Pulmonary artery endothelial cell (primary cell): ENCODE results near the gene HAND1. TPM values are rescaled to one million over a fixed set of nuclear protein-coding genes. Genes with fewer than 3 reads are reported as not detected.
"Not testable (repeated sequence)": the region's sequence is repeated elsewhere in the genome, so short reads cannot be mapped to it uniquely, and the experiment has no call there.

Source experiments
- DNase-seq: peaks from one replicate; pipeline ENCODE4 v3.0.0-alpha.2; 2011; ENCODE audit warnings: low read depth, low spot score
- total RNA-seq: library from RNA; depleted of rRNA; stranded (reverse); fragments of >200 nt; gene quantifications from 2 replicates; pipeline ENCODE4 v1.2.3, GENCODE V29; 2014

Gene HAND1
- total RNA-seq: 0.07 TPM in 1 of 2 replicates, not detected in the other

DNA sequence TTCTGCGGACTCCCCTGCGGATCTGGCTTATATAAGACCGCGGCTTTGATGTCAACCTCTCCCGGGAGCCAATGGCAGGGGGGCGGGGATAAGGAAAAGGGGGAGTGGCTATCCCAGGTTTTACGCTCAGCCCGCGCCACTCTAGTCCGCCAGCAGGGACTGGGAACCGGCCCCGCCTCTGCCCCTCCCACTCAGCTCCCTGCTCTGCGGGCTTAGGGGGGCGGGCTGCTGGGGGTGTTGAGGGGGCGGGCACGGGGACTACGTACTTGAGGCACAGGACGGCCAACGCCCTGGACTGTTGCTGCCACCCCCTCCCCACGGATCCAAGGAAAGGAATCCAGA is at the start of gene HAND1:
Gene HAND1, minus strand, starts transcription at position 4 of the 342 bp plus-strand sequence. CDS start 219 bp downstream, outside the sequence.
- no peak for DNase-seq

DNA sequence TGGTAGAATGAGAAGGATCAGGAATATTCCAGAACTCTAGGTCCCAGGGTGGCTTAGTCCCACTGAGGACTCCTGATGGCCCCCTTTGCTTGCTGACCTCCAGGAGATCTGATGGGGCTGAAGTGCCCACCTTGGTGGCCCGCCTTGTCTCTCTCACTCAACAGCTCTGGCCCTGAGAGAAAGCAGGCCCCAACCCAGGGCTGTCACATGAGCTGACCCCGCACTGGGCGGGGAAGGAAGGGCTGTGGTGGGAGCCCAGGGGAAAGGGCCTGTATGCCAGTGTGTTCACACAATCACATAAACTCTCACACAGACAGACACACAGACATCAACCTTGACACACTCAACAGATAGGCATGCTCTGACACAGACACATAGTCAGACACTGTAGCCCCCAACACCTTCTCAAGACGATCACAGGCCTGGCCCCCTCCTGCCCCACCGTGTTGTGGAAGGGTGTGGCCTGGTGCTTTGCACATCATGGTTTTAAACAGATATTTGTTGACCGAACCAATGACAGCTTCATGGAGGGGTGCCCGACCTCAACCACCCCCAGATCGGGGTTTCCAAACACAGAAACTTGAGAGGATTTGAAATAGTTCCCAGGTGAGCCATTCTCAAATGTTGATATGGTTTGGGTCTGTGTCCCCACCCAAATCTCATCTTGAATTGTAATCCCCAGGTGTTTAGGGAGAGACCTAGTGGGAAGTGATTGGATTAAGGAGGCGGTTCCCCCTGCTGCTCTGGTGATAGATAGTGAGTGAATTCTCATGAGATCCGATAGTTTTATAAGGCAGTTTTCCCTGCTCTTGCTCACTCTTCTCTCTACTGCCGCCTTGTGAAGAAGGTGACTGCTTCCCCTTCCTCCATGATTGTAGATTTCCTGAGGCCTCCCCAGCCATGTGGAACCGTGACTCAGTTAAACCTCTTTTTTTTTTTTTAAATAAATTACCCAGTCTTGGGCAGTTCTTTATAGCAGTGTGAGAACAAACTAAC is 48.5 kb upstream of the HAND1 start:
- DNase-seq: no peak

DNA sequence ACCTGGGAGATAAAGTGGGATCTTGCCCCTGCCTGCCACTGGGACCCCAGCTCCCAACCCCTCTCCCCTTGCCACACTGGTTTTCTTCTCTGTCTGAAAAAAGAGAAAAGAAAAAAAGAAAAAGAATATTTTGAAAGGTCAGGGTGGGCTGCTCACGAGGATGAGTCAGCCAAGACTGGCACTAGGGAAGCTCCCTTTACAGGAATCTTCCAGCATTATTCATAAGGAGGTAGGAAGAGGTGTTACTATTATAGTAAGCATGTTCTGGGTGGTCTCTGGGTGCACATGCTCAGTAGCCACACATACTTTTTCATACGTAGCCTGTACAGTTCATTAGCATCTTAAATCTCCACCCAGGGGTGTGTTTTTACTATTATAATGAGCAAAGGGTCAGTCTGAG is 46.8 kb upstream of the HAND1 start:
- no peak for DNase-seq

DNA sequence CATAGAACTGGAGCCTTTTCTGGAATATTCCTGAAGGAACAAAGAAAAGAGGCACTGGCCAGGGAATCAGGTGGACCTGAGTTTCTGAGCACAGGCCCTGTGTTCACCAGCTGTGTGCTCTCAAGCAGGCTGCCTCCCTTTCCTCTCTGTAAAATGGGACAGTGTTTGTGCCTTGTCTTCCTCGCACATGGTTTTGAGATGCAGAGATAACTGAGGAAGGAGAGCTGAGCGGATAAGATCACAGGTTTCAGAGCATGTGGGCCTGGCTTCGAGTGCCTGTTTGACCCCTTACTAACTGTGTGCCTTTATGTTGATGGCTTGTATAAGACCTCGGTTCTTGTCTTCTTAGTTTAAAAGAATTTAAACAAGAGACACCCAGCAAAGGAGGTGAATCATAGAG is 46.2 kb upstream of the HAND1 start:
- no peak for DNase-seq

DNA sequence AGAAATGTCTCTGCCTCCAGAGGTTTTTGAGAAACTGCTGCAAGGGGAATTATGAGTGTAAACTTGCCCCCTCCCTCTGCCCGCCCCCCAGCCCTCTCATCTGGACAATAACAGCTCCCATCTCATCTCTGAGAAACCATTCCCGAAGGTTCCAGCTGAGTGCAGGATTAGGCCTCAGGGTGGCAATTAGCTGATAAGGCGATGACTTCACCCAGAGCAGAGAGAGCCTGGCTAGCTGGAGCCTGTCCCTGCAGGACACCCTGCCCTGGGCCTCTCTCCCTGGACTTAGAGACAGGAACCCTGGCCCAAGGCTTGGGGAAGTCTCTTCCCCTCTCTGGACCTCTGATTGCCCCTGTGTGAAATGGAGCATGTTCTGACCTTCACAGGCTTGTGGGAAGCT is 45.7 kb upstream of the HAND1 start:
- DNase-seq: no peak

DNA sequence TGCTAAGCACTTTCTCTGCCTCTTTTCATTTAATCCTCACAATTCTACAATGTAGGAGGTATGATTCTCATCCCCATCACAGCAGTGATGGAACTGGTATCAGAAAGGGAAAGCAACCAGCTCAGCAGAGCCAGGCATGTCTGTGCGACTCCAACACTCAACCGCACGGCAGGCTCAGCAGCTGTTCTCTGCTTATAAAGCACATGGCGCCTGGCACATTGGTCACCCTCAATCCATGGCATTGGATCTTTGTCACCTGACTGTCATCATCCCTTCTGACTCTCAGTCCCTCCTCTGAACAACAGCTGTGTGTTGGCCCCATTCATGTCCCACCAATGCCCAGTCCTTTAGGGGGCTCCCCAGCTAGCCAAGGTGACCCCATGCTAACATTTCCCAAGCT is 45.1 kb upstream of the HAND1 start:
- no peak for DNase-seq

DNA sequence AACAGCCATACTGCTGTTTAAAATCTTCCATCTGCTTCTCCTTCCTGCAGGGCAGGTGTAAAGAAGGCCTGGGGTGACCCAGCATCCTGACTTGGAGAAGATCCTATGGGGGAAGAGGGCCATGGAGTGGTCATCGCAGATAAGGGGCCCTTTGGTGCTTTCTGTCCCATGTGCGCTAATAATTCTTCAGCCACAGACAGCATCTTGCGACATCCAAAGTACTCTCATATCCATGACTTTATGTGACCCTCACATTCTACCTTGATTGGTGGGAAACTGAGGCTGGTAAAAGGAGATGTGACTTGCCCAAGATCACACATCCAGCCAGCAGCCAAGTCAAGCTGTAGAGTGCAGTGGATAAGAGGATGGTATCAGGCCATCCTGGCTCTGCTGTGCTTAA is 44.3 kb upstream of the HAND1 start:
- DNase-seq: no peak

DNA sequence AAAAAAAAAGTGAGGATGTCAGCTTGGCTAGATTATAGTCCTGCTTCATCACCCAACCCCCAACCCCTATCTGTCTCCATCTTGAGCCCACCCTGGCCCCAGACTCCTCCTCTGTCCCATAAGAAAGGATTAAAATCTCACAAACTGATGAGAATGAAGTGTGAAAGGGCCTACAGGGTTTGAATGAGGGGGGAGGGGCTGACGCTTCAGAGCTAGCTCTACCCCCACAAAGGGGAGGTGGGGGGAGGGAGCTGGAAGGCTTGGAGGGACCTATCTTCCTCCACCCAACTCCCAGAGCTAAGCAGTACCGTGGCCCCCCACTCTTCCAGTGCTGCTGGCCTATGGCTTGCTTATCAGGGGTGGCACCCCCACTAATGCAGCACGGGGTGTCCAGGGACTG is 43.7 kb upstream of the HAND1 start:
- no peak for DNase-seq

DNA sequence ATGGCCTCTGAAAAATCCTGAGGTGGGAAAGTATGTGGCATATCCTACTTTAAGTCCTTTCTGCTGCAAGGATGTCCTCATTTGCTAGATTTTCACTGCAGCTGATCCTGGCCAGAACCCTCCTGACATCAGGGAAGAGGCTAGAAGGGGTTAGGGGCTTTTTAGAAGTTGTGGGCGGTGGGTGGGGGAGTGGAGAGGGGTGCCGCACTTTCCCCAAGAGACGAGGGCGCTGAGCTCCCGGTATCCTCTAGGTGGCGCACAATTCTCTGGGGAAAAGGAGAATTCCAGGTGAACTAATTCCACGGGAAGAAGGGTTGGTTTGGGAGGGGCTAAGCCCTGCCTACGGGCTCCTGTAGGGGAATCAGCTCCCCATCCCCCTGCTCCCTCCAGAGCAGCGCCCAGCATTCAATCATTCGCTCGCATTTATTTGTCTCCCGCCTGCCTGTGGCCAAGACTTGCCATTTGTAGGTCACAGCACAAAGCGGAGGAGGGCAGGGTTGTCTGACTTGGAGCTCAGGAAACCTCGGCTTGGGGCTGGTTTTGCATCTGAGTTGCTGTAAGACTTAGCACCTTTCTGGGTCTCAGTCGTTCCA is 42.9 kb upstream of the HAND1 start:
- no peak for DNase-seq

DNA sequence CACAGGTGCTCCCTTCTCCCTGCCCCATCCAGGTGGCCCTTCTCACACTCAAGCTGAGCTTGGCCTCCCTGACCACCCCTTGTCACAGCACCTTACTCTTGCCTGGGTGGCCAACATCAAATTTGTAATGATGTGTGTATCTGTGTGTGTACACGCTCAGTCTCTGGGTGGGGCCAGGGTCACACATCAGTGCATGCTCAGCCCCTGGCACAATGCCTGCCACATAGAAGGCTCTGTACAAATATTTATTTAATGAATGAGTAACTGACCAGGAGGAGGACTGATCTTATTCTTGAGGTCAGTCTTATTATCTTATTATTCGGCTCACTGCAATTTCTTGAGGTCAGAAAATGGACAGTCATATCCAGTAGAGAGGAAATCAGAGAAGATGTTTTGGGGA is 41.3 kb upstream of the HAND1 start:
- DNase-seq: no peak

DNA sequence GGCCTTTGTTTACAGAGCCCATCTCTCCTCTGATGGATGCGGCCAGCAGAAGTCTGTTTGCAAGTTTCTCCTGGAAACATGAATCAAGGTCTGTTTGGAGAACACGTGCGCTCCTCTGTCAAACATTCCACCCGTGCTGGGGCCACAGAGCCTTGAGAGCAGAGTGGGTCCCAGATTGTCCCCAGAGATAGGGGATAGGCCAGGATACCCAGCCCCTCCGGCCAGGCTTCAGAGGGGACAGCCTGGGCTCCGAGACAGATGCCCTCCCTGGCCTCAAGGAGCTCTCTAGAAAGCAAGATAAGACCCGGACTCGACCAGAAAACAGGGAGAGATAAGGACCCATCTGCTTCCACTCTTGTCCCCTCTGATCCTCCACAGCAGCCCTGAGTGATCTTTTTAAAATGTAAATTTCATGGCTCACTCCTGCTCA is 40.4 kb upstream of the HAND1 start:
- no peak for DNase-seq

DNA sequence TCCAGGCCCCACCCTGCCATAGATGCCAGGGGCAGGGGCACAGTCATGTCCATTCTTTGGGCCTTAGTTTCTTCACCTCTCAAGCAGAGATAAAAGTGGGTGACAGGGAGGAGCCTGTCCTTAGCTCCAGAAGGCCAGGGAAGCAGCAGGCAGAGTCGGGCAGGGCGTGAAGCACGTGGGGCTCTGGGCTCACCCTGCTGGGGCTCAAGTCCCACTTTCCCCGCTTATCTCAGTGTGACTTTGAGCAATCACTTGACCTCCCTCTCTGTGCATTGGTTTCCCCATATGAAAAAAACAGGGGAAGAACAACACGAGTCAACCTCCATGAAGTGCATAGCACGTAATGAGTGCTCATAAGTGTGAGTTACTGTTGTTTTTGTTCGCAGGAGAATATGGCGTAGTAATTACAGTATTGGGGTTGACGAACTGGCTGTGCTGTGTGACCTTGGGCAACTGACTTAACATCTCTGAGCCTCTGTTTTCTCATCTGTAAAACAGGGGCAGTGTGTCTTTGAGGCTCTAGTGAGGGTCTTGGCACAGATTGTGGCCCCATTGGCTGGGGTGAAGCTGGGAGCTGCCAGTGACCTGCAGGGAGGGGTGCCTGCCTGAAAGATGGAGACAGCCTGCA is 39.9 kb upstream of the HAND1 start:
- no peak for DNase-seq

DNA sequence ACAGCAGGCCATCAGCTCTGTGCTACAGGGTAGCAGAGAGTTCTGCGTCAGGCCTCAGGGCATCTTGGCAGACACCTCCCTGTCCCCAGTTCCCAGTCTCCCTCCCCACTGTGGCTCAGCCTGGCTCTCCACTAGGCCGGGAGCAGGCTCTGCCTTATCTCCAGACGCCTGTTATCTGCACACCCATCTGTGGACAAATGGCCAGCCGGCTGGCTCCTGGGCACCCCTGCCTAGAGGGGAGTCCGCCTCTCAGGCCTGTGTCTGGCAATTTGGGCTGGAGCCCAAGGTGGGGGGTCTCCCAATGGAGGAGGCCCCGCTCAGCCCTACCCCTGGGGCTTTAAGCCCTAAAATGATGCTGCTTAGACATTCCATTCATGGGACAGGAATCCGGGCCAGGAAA is 39.2 kb upstream of the HAND1 start:
- DNase-seq: no peak

DNA sequence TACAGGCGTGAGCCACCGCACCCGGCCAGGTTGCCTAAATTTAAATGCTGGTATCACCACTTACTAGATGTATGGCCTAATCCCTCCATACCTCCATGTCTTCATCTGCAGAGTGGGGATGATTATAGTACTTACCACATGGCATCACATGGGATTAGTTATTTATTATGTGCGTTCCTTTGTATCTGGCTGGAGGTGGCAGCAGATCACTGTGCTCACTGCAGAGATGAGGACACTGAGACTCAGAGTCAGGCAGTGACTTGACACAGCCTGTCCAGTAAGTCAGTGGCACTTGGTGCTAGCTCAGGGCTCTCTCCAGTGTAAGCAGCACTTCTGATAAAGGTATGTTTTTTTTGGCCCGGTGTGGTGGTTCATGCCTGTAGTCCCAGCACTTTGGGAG is 38.4 kb upstream of the HAND1 start:
- DNase-seq: no peak

DNA sequence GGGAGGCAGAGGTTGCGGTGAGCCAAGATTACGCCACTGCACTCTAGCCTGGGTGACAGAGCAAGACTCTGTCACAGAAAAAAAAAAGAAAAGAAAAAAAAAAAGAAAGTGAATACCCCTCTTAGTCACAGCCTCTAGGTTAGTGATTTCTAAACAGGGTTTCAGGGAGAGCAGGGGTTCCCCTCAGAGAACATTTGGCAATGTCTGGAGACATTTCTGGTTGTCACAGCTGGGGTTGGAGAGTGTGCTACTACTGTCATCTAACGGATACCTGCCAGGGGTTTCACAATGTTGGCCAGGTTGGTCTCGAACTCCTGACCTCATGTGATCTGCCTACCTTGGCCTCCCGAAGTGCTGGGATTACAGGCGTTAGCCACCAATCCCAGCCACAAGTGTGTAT is 37.5 kb upstream of the HAND1 start:
- DNase-seq: not testable (repeated sequence)

DNA sequence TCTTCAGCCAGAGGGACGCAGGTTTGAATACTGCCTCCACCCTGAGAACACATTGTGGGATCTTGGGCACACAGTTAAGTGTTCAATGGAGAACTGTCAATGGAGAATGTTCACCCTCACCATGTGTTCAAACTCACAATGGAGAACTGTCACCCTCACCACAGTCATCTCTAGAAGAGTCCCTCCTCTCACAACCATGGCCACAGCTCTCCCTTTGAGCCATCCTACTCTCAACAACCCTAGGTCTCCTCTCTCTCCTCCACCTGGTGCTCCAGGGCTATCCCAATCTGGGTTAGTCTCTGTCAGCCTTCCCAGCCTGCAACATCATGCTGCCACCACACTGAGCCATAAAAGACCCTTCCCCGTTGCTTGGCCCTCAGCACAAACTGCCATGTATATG is 36.3 kb upstream of the HAND1 start:
- no peak for DNase-seq

DNA sequence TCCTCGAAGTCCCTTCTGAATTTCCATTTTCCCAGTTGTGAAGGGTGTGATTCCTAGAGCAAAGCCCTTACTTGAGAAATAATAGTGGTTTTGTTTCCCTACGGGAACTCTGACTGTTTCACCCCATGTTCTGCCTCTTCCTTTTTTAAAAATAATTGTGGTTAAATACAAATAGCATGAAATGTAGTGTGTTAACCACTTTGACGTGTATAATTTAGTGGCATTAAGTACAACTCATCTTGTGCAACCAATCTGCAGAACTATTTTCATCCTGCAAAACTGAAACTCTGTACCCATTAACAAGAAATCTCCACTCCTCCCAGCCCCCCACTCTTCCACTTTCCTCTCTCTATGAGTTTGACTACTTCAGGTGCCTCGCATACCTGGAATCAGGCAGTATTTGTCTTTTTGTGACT is 35.6 kb upstream of the HAND1 start:
- no peak for DNase-seq

DNA sequence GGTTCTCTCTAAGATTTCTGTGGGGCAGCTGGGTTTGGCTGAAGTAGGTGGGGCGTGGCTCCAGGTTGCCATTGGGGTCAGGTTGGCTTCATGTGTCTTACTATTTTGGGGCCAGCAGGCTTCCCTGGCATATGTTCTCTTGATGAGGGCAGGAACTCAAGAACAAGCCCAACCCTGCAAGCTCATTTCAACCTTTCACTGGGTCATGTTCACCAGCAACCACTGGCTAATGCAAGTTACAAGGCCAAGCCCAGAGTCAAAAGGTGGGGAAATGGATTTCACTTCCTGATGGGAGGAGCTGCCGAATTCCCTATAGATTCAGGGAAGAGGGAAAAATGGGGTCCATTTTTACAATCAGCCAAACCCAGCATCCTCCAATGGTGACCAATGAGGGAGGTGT is 34.0 kb upstream of the HAND1 start:
- DNase-seq: no peak

DNA sequence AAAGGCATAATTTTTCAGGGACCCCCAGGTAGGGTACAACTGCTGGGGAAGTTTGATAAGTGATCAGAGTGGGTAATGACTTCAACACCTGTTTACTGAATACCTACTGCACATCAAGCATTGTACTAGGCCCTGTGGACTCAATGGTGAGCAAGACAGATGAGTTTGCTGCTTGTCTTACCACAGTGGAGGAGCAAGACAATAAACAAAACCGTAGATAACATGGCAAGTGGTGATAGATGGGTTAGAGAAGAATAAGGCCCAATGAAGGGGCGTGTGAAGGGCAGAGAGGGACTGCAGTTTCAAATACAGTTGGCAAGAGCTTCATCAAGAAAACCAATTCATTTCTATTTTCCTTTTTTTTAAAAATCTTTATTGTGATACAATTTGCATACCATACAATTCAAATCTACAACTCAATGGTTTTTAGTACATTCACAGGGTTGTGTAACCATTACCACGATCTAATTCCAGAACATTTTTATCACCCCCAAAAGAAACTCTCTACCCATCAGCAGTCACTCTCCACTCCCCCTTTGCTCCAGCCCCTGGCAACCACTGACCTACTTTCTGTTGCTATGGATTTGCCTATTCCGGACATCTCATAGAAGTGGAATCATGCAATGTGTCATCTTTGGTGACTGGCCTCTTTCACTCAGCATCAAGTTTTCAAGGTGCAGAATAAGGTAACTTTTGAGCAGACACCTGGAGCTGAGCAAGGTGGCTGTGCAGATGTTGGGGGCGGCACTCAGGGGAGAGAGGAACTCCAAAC is 31.9 kb upstream of the HAND1 start:
- DNase-seq: no peak

DNA sequence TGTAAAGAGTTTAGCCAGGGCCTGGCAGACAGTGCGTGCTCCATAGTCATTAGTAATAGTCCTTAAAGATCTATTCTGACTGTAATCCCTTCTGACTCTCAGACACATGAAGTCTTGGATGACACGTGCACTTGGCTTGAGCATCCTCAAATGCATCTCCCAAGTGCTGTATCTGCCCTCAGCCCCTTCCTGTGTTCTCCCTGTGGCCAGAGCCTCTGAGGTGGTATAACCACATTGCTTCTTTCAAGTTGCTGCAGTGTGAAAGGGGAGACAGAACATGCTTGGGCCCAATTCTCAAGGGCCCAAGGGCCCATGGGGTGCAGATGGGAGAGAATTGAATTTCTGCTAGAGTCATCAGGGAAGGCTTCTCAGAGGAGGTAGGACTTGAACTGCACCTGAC is 30.1 kb upstream of the HAND1 start:
- no peak for DNase-seq

DNA sequence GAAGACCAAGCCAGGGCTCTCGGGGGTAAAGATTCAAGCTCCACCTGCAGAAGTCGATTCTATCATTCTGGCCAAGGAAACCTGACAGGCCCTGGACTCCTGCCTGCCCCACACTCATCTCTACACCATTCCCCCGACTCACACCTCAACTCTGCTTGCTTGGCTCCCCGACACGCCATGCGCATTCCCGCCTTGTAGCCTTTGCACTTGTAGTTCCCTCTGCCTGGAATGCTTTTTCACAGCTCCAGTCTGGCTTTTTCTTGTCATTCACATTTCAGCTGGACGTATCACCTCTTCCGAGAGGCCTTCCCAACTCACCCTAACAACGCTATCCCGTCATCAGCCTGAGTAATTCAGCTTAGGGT is 28.7 kb upstream of the HAND1 start:
- no peak for DNase-seq
